Measurements from ENCODE around the gene MYDGF. TPM values are rescaled to one million over a fixed set of nuclear protein-coding genes. Genes with fewer than 3 reads are reported as not detected.

The MYDGF gene
- total RNA-seq, 4 donors from 2014 or later: 33.5 to 48.7 (median 41.5) TPM

DNA sequence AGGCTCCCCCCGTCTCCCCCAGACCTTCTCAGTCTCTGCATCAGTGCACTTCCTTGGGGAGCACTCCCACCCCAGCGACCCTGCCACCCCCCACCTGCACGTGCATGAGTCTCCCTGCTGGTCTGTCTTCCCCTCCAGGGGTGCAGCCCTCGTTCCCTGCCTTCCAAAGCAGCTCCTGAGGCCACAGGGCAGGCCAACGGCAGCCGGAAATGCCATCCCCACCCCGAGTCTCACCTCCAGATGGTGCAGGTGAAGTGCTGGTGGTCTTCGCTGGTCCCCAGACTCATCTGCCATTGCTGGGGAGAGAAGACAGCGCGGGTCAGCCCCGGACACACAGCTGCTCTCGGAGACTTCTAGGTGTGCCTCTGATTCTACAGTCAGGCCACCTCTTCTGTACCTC is 5.5 kb downstream of the MYDGF start:
- Histone ChIP-seq H3K27me3 (no peaks in the 10 kb centered on the region), H3K27ac (no peak overlapping the region), H3K4me3 (no peak overlapping the region), H3K9me3 (no peaks in the 10 kb centered on the region), H3K4me1 (peaks cover 0 to 28% (median 9%) of the 10 kb centered on the region in 4 donors), H3K36me3 (peaks cover 3 to 86% (median 11%) of the 10 kb centered on the region in 3 donors)
- no peak for DNase-seq (ENCODE audit: low spot score in 2 of 2)
- TF ChIP-seq EP300 (IDR thresholded peaks at IDR 0.05) (no peak), CTCF (IDR thresholded peaks at IDR 0.05) (no peak), POLR2A (IDR thresholded peaks at IDR 0.05) (no peak)
- 95 to 96% methylated on average over 12 of the region's 12 CpGs for WGBS, 2 donors

GRCh38 chr19:4662812-4663211 is 7.3 kb downstream of the MYDGF start:
- H3K27ac ChIP-seq: no peak overlapping the region
- peaks cover 0 to 12% (median 0%) of the 10 kb centered on the region in 4 donors for H3K4me1 ChIP-seq
- WGBS, 2 donors: 82 to 89% methylated on average over 6 of the region's 6 CpGs
- H3K36me3 ChIP-seq: peaks cover 3 to 95% (median 20%) of the 10 kb centered on the region in 3 donors
- H3K4me3 ChIP-seq: no peak overlapping the region
- peaks cover 0 to 14% (median 0%) of the 10 kb centered on the region in 4 donors for H3K9me3 ChIP-seq
- TF ChIP-seq CTCF (IDR thresholded peaks at IDR 0.05): no peak
- TF ChIP-seq EP300 (IDR thresholded peaks at IDR 0.05): no peak
- no peak for TF ChIP-seq POLR2A (IDR thresholded peaks at IDR 0.05)
- no peak for DNase-seq (ENCODE audit: low spot score in 2 of 2)
- H3K27me3 ChIP-seq: no peaks in the 10 kb centered on the region

GRCh38 chr19:4662020-4662695 is 8.0 kb downstream of the MYDGF start:
- Histone ChIP-seq H3K9me3 (peaks cover 0 to 15% (median 0%) of the 10 kb centered on the region in 4 donors), H3K27ac (peak overlapping the region in 1 of 4 donors; percentile 10), H3K4me1 (peaks cover 0 to 12% (median 0%) of the 10 kb centered on the region in 4 donors), H3K36me3 (peaks cover 3 to 95% (median 23%) of the 10 kb centered on the region in 3 donors), H3K4me3 (no peak overlapping the region), H3K27me3 (no peaks in the 10 kb centered on the region)
- TF ChIP-seq POLR2A (IDR thresholded peaks at IDR 0.05) (no peak), EP300 (IDR thresholded peaks at IDR 0.05) (no peak), CTCF (IDR thresholded peaks at IDR 0.05) (no peak)
- WGBS, 2 donors: 85 to 87% methylated on average over 17 to 20 of the region's 20 CpGs
- no peak for DNase-seq (ENCODE audit: low spot score in 2 of 2)

DNA sequence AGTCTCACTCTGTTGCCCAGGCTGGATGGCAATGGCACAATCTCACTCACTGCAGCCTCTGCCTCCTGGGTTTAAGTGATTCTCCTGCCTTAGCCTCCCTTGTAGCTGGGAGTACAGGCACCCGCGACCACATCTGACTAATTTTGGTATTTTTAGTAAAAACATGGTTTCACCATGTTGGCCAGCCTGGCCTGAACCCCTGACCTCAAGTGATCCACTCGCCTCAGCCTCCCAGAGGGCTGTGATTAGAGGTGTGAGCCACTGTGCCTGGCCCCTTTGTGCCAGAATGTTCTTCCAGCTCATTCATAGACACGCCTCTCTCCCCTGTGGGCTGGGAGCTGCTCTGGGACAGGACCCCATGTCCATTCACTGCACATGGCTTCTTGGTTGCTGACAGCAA is 9.1 kb downstream of the MYDGF start:
- no peak for DNase-seq (ENCODE audit: low spot score in 2 of 2)
- TF ChIP-seq EP300 (IDR thresholded peaks at IDR 0.05): no peak
- no peak for TF ChIP-seq POLR2A (IDR thresholded peaks at IDR 0.05)
- TF ChIP-seq CTCF (IDR thresholded peaks at IDR 0.05): no peak
- Histone ChIP-seq H3K4me3 (no peak overlapping the region), H3K4me1 (peaks cover 0 to 6% (median 0%) of the 10 kb centered on the region in 4 donors), H3K9me3 (peaks cover 0 to 15% (median 0%) of the 10 kb centered on the region in 4 donors), H3K36me3 (peaks cover 3 to 96% (median 23%) of the 10 kb centered on the region in 3 donors), H3K27me3 (no peaks in the 10 kb centered on the region), H3K27ac (peak overlapping the region in 1 of 4 donors; percentile 8)
- WGBS, 2 donors: 75 to 85% methylated on average over 4 of the region's 4 CpGs

DNA sequence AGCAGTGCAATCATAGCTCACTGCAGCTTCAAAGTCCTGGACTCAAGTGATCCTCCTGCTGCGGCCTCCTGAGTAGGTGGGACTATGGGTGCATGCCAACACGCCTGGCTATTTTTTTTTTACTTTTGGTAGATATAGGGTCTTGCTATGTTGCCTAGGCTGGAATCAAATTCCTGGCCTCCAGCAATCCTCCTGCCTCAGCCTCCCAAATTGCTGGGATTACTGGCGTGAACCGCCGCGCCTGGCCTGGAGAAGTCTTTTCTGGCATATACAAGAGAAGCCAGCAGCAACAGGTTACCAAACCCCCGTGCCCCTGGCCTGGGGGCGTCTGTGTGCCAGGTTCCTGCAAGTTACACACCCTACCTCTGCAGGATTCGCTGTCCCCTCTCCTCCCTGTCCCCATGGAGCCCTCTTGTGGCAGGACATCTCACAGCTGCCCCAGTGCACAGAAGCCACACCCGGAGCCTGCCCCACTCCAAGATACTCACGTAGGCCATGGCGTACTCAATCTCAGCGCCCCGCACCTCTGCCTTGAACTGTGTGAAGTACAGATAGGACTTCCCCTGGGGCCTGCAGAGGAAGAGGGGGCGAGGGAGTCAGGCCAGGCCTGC is 9.9 kb downstream of the MYDGF start:
- no peak overlapping the region for H3K27ac ChIP-seq
- peaks cover 0 to 15% (median 0%) of the 10 kb centered on the region in 4 donors for H3K9me3 ChIP-seq
- H3K27me3 ChIP-seq: no peaks in the 10 kb centered on the region
- WGBS, 2 donors: 88 to 90% methylated on average over 14 to 15 of the region's 15 CpGs
- peaks cover 0 to 6% (median 0%) of the 10 kb centered on the region in 4 donors for H3K4me1 ChIP-seq
- peak in 1 of 5 experiments; percentile 12 for TF ChIP-seq CTCF (IDR thresholded peaks at IDR 0.05)
- no peak for TF ChIP-seq POLR2A (IDR thresholded peaks at IDR 0.05)
- TF ChIP-seq EP300 (IDR thresholded peaks at IDR 0.05): no peak
- no peak for DNase-seq (ENCODE audit: low spot score in 2 of 2)
- H3K36me3 ChIP-seq: peaks cover 3 to 97% (median 23%) of the 10 kb centered on the region in 3 donors
- no peak overlapping the region for H3K4me3 ChIP-seq
